Sigmoid colon (tissue), 4 donors: Measurements from ENCODE around the gene CCR7.

Source experiments
- EP300 ChIP-seq, 4 donors: sonication (generic); formaldehyde crosslinking; IDR thresholded peaks; one replicate each; pipeline ENCODE4 v1.6.1; 2017; ENCODE audit warnings: antibody characterized with exemption in 4 of 4
- POLR2A ChIP-seq, 2 donors: fragments of 450-650 bp; IDR thresholded peaks; one replicate each; pipeline ENCODE4 v1.6.1; 2016; ENCODE audit warnings: antibody characterized with exemption in 2 of 2, mild to moderate bottlenecking in 2 of 2, moderate library complexity in 2 of 2
- POLR2AphosphoS5 ChIP-seq, 4 donors: sonication (generic); formaldehyde crosslinking; IDR thresholded peaks; one replicate each; pipeline ENCODE4 v1.6.1; 2017; ENCODE audit warnings: antibody characterized with exemption in 4 of 4
- TF ChIP-seq, protein P1 (sequence below), 4 experiments: fragments of 450-650 bp in 3 of 4; fragments of 200-600 bp in 1 of 4; IDR thresholded peaks; one replicate each; pipeline ENCODE4 v1.5.1; 2016 to 2019; ENCODE audit warnings: antibody characterized with exemption in 4 of 4, mild to moderate bottlenecking in 3 of 4, moderate library complexity in 2 of 4

DNA sequence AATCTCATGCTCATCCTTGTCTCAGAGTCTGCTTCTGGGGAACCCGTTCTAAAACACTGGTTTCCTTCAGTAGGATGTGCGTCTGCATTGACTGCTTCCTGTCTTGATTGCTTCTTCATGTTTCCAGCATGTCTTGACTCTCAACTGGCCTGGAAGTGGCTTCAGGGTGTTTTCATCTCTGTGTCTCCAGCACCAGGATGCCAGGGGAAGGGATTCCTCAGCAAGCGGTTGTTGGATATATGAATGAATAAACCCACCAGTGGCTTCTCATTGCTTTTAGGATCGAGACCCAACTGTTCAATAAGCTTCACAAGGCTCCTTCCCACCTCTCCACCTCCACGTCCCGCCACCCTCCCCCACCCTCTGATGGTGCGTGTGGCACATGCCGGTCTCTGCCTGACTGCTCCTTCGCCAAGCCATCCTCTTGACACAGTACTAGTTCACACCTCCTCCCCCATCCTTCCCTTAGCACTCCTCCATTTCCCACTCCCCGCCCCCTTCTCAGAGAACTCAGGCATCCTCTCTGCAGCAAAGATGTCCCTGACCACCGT is 49.7 kb downstream of the CCR7 start:
- TF ChIP-seq EP300 (IDR thresholded peaks at IDR 0.05) (no peak), POLR2A (IDR thresholded peaks at IDR 0.05) (no peak), POLR2AphosphoS5 (IDR thresholded peaks at IDR 0.05) (no peak)
- TF ChIP-seq, protein P1, sequence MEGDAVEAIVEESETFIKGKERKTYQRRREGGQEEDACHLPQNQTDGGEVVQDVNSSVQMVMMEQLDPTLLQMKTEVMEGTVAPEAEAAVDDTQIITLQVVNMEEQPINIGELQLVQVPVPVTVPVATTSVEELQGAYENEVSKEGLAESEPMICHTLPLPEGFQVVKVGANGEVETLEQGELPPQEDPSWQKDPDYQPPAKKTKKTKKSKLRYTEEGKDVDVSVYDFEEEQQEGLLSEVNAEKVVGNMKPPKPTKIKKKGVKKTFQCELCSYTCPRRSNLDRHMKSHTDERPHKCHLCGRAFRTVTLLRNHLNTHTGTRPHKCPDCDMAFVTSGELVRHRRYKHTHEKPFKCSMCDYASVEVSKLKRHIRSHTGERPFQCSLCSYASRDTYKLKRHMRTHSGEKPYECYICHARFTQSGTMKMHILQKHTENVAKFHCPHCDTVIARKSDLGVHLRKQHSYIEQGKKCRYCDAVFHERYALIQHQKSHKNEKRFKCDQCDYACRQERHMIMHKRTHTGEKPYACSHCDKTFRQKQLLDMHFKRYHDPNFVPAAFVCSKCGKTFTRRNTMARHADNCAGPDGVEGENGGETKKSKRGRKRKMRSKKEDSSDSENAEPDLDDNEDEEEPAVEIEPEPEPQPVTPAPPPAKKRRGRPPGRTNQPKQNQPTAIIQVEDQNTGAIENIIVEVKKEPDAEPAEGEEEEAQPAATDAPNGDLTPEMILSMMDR (IDR thresholded peaks at IDR 0.05) = no peak
